Keratinocyte (primary cell): Measurements from ENCODE around the gene KAT6B. TPM values are rescaled to one million over a fixed set of nuclear protein-coding genes. Genes with fewer than 3 reads are reported as not detected.

Experiments used
- DNase-seq: peaks from one replicate; pipeline ENCODE4 v3.0.0-alpha.2; 2011; ENCODE audit warnings: low read depth, missing footprints, low spot score
- FAIRE-seq: peaks from 2 replicates; lab custom pipeline; 2011; peaks lifted over from hg19 to GRCh38; lab: Jason Lieb, UNC
- H2AFZ ChIP-seq: 2 replicates; pipeline ENCODE4 v1.6.0; 2012; ENCODE audit warnings: low read length, control low read depth, inconsistent platforms; ENCODE audit not compliant: control insufficient read depth
- H3K27ac ChIP-seq: 2 replicates; pipeline ENCODE4 v1.5.1; 2011; ENCODE audit warnings: low read length; ENCODE audit not compliant: control insufficient read depth, insufficient read depth
- H3K27me3 ChIP-seq: 3 replicates; pipeline ENCODE4 v1.6.0; 2011; ENCODE audit warnings: low read length; ENCODE audit not compliant: control insufficient read depth, insufficient read depth; ENCODE audit errors: extremely low read depth
- H3K36me3 ChIP-seq, 2 experiments: 2 replicates in 1 of 2; 3 replicates in 1 of 2; pipeline ENCODE4 v1.5.1; 2011; ENCODE audit warnings: low read length in 2 of 2, mild to moderate bottlenecking in 1 of 2; ENCODE audit not compliant: control insufficient read depth in 2 of 2, insufficient read depth in 2 of 2; ENCODE audit errors: extremely low read depth in 1 of 2
- H3K4me1 ChIP-seq: 3 replicates; pipeline ENCODE4 v1.5.1; 2011; ENCODE audit warnings: low read length; ENCODE audit not compliant: control insufficient read depth, insufficient read depth; ENCODE audit errors: extremely low read depth
- H3K4me2 ChIP-seq: 3 replicates; pipeline ENCODE4 v1.6.0; 2011; ENCODE audit warnings: low read depth, low read length; ENCODE audit not compliant: control insufficient read depth, insufficient read depth; ENCODE audit errors: extremely low read depth
- H3K4me3 ChIP-seq, 3 experiments: fragments of 200-600 bp in 1 of 3; sonication (generic) in 1 of 3; 2 replicates in 2 of 3; 3 replicates in 1 of 3; pipeline ENCODE4 v1.5.1; 2011 to 2016; ENCODE audit warnings: low read length in 3 of 3, mild to moderate bottlenecking in 3 of 3, control low read depth in 2 of 3, inconsistent platforms in 1 of 3, low read depth in 1 of 3, mixed read lengths in 1 of 3, mixed run types in 1 of 3, moderate library complexity in 1 of 3; ENCODE audit not compliant: control insufficient read depth in 2 of 3, insufficient read depth in 2 of 3; ENCODE audit errors: extremely low read depth in 1 of 3
- H3K79me2 ChIP-seq: 2 replicates; pipeline ENCODE4 v1.6.0; 2012; ENCODE audit warnings: low read length; ENCODE audit not compliant: control insufficient read depth, insufficient read depth
- H3K9ac ChIP-seq: 3 replicates; pipeline ENCODE4 v1.6.0; 2011; ENCODE audit warnings: low read length; ENCODE audit not compliant: control insufficient read depth, insufficient read depth; ENCODE audit errors: extremely low read depth
- H3K9me1 ChIP-seq: 3 replicates; pipeline ENCODE4 v1.6.0; 2011; ENCODE audit warnings: low read length; ENCODE audit not compliant: control insufficient read depth, insufficient read depth; ENCODE audit errors: extremely low read depth
- H3K9me3 ChIP-seq: 2 replicates; pipeline ENCODE4 v1.5.1; 2012; ENCODE audit warnings: low read depth, low read length; ENCODE audit not compliant: control insufficient read depth
- H4K20me1 ChIP-seq: 3 replicates; pipeline ENCODE4 v1.6.0; 2011; ENCODE audit warnings: low read length; ENCODE audit not compliant: control insufficient read depth, insufficient read depth; ENCODE audit errors: extremely low read depth
- CTCF ChIP-seq, 3 experiments: IDR thresholded peaks in 1 of 3; conservative IDR thresholded peaks in 1 of 3; optimal IDR thresholded peaks in 1 of 3; 2 replicates in 2 of 3; 3 replicates in 1 of 3; pipeline versions ENCODE3 to v1.5.1; 2011; ENCODE audit warnings: low read length in 3 of 3, mild to moderate bottlenecking in 3 of 3, moderate library complexity in 2 of 3, control low read depth in 1 of 3, inconsistent platforms in 1 of 3; ENCODE audit not compliant: insufficient read depth in 2 of 3; ENCODE audit errors: extremely low read depth in 1 of 3
- EZH2 ChIP-seq: IDR thresholded peaks from one replicate; pipeline ENCODE4 v1.6.1; 2012; ENCODE audit warnings: inconsistent platforms, mild to moderate bottlenecking, low read length, moderate library complexity
- dilution Hi-C: fragments of 300-500 bp; cut with MboI; formaldehyde crosslinking; loops from one replicate; pipeline ENCODE4 v1.7.0; 2020; ENCODE audit warnings: low sequenced_read_pairs; ENCODE audit not compliant: extremely low pct_ligation_motif_present
- polyA plus RNA-seq, 5 experiments: library from polyadenylated mRNA; depleted of rRNA in 3 of 5; stranded (reverse) in 3 of 5; stranded (forward) in 1 of 5; unstranded in 1 of 5; fragments of >200 nt; gene quantifications; 1 replicate in 1 of 5; 2 replicates in 3 of 5; 3 replicates in 1 of 5; pipeline versions ENCODE4 v1.2.1 to v1.2.3, GENCODE V29; 2011 to 2012; ENCODE audit warnings: missing spikeins in 2 of 5, low read depth in 1 of 5, low replicate concordance in 1 of 5

The KAT6B gene
- polyA plus RNA-seq, 1 donor (not counting 4 experiments of a cell fraction or from before 2014, with no cell fraction given) = 2.9 TPM

- dilution Hi-C loops = no loop called here
- no peaks in the 10 kb centered on the region for H3K9me3 ChIP-seq
- FAIRE-seq = no peak
Observed at GRCh38 chr10:75008952-75009351, 182.6 kb downstream of the KAT6B start.

GRCh38 chr10:75009426-75009825 lies 183.0 kb downstream of the KAT6B start:
- TF ChIP-seq CTCF (optimal IDR thresholded peaks at IDR 0.05 in 1 of 3, IDR thresholded peaks at IDR 0.05 in 1 of 3, conservative IDR thresholded peaks at IDR 0.05 in 1 of 3; ENCODE audit: extremely low read depth in 1 of 3, insufficient read depth in 2 of 3, low read length in 3 of 3) (no peak), EZH2 (no peak)
- H3K36me3 ChIP-seq = no peaks in the 10 kb centered on the region
- no peaks in the 10 kb centered on the region for H3K9me3 ChIP-seq
- H3K9me1 ChIP-seq = no peaks in the 10 kb centered on the region
- H3K4me2 ChIP-seq = no peak overlapping the region
- no peaks in the 10 kb centered on the region for H4K20me1 ChIP-seq
- no peaks in the 10 kb centered on the region for H3K79me2 ChIP-seq
- no peak overlapping the region for H2AFZ ChIP-seq
- dilution Hi-C loops = no loop called here
- no peak overlapping the region for H3K27ac ChIP-seq
- FAIRE-seq = no peak
- no peak for DNase-seq
- H3K4me3 ChIP-seq = no peak overlapping the region
- H3K9ac ChIP-seq = no peak overlapping the region
- H3K4me1 ChIP-seq = no peaks in the 10 kb centered on the region
- H3K27me3 ChIP-seq = no peaks in the 10 kb centered on the region

More at GRCh38 chr10:75008952-75009351, 182.6 kb downstream of the KAT6B start:
- Histone ChIP-seq H4K20me1 (no peaks in the 10 kb centered on the region), H3K79me2 (no peaks in the 10 kb centered on the region), H3K27me3 (no peaks in the 10 kb centered on the region), H3K4me3 (no peak overlapping the region), H3K9ac (no peak overlapping the region), H3K36me3 (no peaks in the 10 kb centered on the region), H3K27ac (no peak overlapping the region), H3K4me2 (no peak overlapping the region), H2AFZ (no peak overlapping the region), H3K4me1 (no peaks in the 10 kb centered on the region), H3K9me1 (no peaks in the 10 kb centered on the region)
- TF ChIP-seq EZH2 = no peak
- TF ChIP-seq CTCF (optimal IDR thresholded peaks at IDR 0.05 in 1 of 3, IDR thresholded peaks at IDR 0.05 in 1 of 3, conservative IDR thresholded peaks at IDR 0.05 in 1 of 3; ENCODE audit: extremely low read depth in 1 of 3, insufficient read depth in 2 of 3, low read length in 3 of 3) = no peak
- no peak for DNase-seq
